Measurements from ENCODE around the gene NDUFAF3.

- TF ChIP-seq EZH2 (IDR thresholded peaks at IDR 0.05; ENCODE audit: low read length, missing control alignments) = no peak
- TF ChIP-seq CTCF (conservative IDR thresholded peaks at IDR 0.05 in 1 of 2, IDR thresholded peaks at IDR 0.05 in 1 of 2; ENCODE audit: low read depth in 1 of 2, low read length in 2 of 2) = no peak
These were observed 1.4 kb upstream of the NDUFAF3 start for GRCh38 chr3:49020330-49021212.
